GM12878 (cell line): ENCODE results near the gene GHRH. TPM values are rescaled to one million over a fixed set of nuclear protein-coding genes. Genes with fewer than 3 reads are reported as not detected.

Source experiments
- ATAC-seq: fragments of 200-7000 bp; cut with Tn5 transposase; 3 replicates; pipeline ENCODE4 v1.9.1; 2020; ENCODE audit warnings: mild to moderate bottlenecking, moderate library complexity
- BruUV-seq: library from RNA; stranded (reverse); fragments of 400-500 nt; replicated peaks from 2 replicates; lab custom pipeline; 2021; lab: Mats Ljungman, UMichigan
- CTCF ChIA-PET: fragments of 300-600 bp; sonication (Branson Sonifier 250); formaldehyde crosslinking; extraction: SDS; loops from one replicate; lab custom pipeline; 2021; ENCODE audit warnings: inconsistent platforms; lab: Yijun Ruan, JAX
- POLR2A ChIA-PET: fragments of 350-600 bp; formaldehyde crosslinking; extraction: SDS; loops from one replicate; lab custom pipeline; 2021; ENCODE audit warnings: inconsistent platforms; lab: Charles Lee
- RAD21 ChIA-PET: fragments of 300-600 bp; sonication (Branson Sonifier 250); formaldehyde crosslinking; loops from one replicate; lab custom pipeline; 2023; ENCODE audit warnings: antibody characterized with exemption; ENCODE audit not compliant: unreplicated experiment; lab: Charles Lee
- SMC1A ChIA-PET: fragments of 300-600 bp; sonication (Branson Sonifier 250); formaldehyde crosslinking; loops from one replicate; lab custom pipeline; 2023; ENCODE audit not compliant: unreplicated experiment, uncharacterized antibody; lab: Charles Lee
- DNase-seq: peaks from one replicate; pipeline ENCODE4 v3.0.0-alpha.2; 2011; ENCODE audit warnings: low read depth, low spot score
- FAIRE-seq: peaks from 3 replicates; lab custom pipeline; 2011; peaks lifted over from hg19 to GRCh38; lab: Jason Lieb, UNC
- H2AFZ ChIP-seq: 2 replicates; pipeline ENCODE4 v1.6.0; 2011; ENCODE audit warnings: low read depth, low read length, control low read depth; ENCODE audit not compliant: control insufficient read depth
- H3K27ac ChIP-seq: 2 replicates; pipeline ENCODE4 v1.5.1; 2011; ENCODE audit warnings: control low read depth; ENCODE audit not compliant: control insufficient read depth, insufficient read depth
- H3K27me3 ChIP-seq, 2 experiments: replicated peaks in 1 of 2; 2 replicates each; pipeline versions ENCODE4 v1.6.0 to v1.6.1; 2011; ENCODE audit warnings: low read length in 1 of 2; ENCODE audit not compliant: control insufficient read depth in 2 of 2, insufficient read depth in 2 of 2
- H3K36me3 ChIP-seq, 2 experiments: 2 replicates each; pipeline ENCODE4 v1.5.1; 2011; ENCODE audit warnings: low read length in 1 of 2; ENCODE audit not compliant: control insufficient read depth in 2 of 2, insufficient read depth in 2 of 2
- H3K4me1 ChIP-seq: 2 replicates; pipeline ENCODE4 v1.6.1; 2011; ENCODE audit warnings: mild to moderate bottlenecking, low read length, moderate library complexity, mixed read lengths; ENCODE audit not compliant: control insufficient read depth, insufficient read depth
- H3K4me2 ChIP-seq: 2 replicates; pipeline ENCODE4 v1.6.0; 2011; ENCODE audit warnings: control low read depth; ENCODE audit not compliant: control insufficient read depth, insufficient read depth
- H3K4me3 ChIP-seq: fragments of 200-600 bp; sonication (generic); 2 replicates; pipeline ENCODE4 v1.5.1; 2016
- H3K79me2 ChIP-seq: 2 replicates; pipeline ENCODE4 v1.6.0; 2011; ENCODE audit warnings: low read length; ENCODE audit not compliant: control insufficient read depth, insufficient read depth
- H3K9ac ChIP-seq: 2 replicates; pipeline ENCODE4 v1.8.0; 2011; ENCODE audit warnings: low read length, control low read depth, mixed read lengths; ENCODE audit not compliant: control insufficient read depth, insufficient read depth
- H3K9me3 ChIP-seq: replicated peaks from 3 replicates; pipeline ENCODE4 v1.5.1; 2011; ENCODE audit warnings: mild to moderate bottlenecking, low read length; ENCODE audit not compliant: control insufficient read depth, insufficient read depth
- H4K20me1 ChIP-seq: 2 replicates; pipeline ENCODE4 v1.6.0; 2011; ENCODE audit not compliant: control insufficient read depth, insufficient read depth
- ELK1 ChIP-seq: IDR thresholded peaks from 2 replicates; pipeline ENCODE4 v1.6.1; 2012; ENCODE audit warnings: low read depth, low read length, improper control_type of control experiment
- IRF3 ChIP-seq: fragments of 450-650 bp; IDR thresholded peaks from 2 replicates; pipeline ENCODE4 v1.6.1; 2014; ENCODE audit warnings: mild to moderate bottlenecking
- YY1 ChIP-seq: IDR thresholded peaks from 2 replicates; pipeline ENCODE4 v1.6.1; 2011; ENCODE audit warnings: low read depth, mild to moderate bottlenecking, low read length
- WGBS: methylation state at CpG from one replicate; pipeline ENCODE4 v1.1.6; 2016; ENCODE audit warnings: low lambda C conversion rate; ENCODE audit not compliant: insufficient replicate concordance, insufficient coverage; ENCODE audit errors: missing lambda C conversion rate; 5-methylcytosine and 5-hydroxymethylcytosine counted together
- in situ Hi-C: fragments of 300-500 bp; cut with MboI; formaldehyde crosslinking; loops from 9 replicates; pipeline ENCODE4 v1.14.3; 2018; ENCODE audit warnings: mixed read lengths
- intact Hi-C: fragments of 100-400 bp; cut with micrococcal nuclease; formaldehyde crosslinking; loops from one replicate; pipeline ENCODE4 v1.14.2; 2022; ENCODE audit not compliant: unreplicated experiment
- polyA plus RNA-seq, 11 experiments: library from polyadenylated mRNA; depleted of rRNA in 4 of 11; unstranded in 6 of 11; stranded (reverse) in 5 of 11; fragments of >200 nt; fragmentation: Nextera tagmentation in 4 of 11; fragmentation: Illumina TruSeq in 1 of 11; extraction: Ambion mirVana in 4 of 11; extraction: Trizol in 1 of 11; gene quantifications; 1 replicate in 1 of 11; 2 replicates in 10 of 11; pipeline versions ENCODE4 v1.2.1 to v1.2.3, GENCODE V29; 2011 to 2016; ENCODE audit warnings: inconsistent platforms in 2 of 11, missing spikeins in 2 of 11, low read depth in 1 of 11
- total RNA-seq, 4 experiments: library from RNA; depleted of rRNA in 3 of 4; stranded (reverse); fragments of >200 nt in 3 of 4; fragmentation: Illumina TruSeq in 1 of 4; extraction: Trizol in 1 of 4; gene quantifications; 2 replicates each; pipeline versions ENCODE4 v1.2.1 to v1.2.3, GENCODE V29; 2013 to 2021
- TF ChIP-seq, protein P1 (sequence below): fragments of 450-650 bp; IDR thresholded peaks from 2 replicates; pipeline ENCODE4 v1.6.1; 2016; ENCODE audit warnings: mild to moderate bottlenecking

The GHRH gene
- total and polyA plus RNA-seq, 10 of the 15 experiments (the other 5 are each of a cell fraction or from before 2014, with no cell fraction given) = not detected

DNA sequence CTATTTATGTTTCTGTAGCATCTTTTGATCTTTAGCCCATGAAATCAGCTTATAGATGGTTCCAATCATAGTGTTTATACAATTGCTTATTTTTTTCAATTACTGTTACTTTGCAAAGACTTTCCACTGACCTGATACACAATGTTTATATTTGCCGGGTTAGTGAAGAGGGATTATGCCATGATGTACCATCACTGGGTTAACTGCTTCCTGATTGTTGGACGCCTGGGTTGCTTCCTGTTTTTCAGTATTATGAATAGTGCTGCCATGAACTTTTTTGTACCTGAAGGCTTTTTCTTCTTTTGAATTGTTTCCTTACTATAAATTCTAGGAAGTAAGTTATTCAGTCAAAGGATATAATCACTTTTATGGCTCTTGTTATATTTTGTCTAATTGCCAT, 34.8 kb upstream of the GHRH start (continued):
- no peak for TF ChIP-seq ELK1
- TF ChIP-seq YY1 = no peak
- TF ChIP-seq, all 136 proteins: peak for 0

DNA sequence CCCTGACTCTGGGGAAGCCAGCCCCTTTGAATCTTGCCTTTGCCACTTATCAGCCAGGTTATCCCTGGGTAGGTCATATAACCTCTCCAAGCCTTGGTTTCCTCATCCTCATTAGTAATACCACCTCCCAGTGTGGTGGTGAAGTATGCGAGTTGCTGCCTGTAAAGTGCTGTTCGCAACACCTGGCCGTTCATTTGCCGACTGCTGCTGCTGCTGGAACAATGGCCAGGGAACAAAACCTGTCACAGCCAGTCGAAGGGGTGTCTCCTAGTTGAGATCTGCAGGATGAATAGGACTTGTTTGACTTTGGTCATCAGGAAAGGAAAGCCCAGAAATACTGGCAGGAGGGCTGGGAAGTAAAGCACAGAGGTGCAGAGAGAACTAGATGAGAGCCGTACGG, 34.0 kb upstream of the GHRH start:
- H3K79me2 ChIP-seq = peaks cover 92% of the 10 kb centered on the region
- WGBS = 98% methylated on average over 7 of the region's 7 CpGs
- H4K20me1 ChIP-seq = no peaks in the 10 kb centered on the region
- ChIA-PET SMC1A (interaction anchor here (1.7 to 2.3 kb wide), 5 partner anchors 10 to 76 kb away, joined by 4 to 8 read pairs (median 7); no protein-coding TSS in a partner anchor), CTCF (interaction anchor here (1.0 kb wide), 1 partner anchor 13 kb away, joined by 3 read pairs; no protein-coding TSS in a partner anchor), RAD21 (interaction anchor here (0.6 to 1.2 kb wide), 3 partner anchors 10 to 86 kb away, joined by 3 read pairs; no protein-coding TSS in a partner anchor), POLR2A (interaction anchor here (0.6 to 1.8 kb wide), 2 partner anchors 10 to 50 kb away, joined by 3 to 8 read pairs; partner anchors contain the start of gene SRC)
- FAIRE-seq (no peak), ATAC-seq (no peak), DNase-seq (no peak)
- TF ChIP-seq IRF3 = no peak
- TF ChIP-seq, protein P1, sequence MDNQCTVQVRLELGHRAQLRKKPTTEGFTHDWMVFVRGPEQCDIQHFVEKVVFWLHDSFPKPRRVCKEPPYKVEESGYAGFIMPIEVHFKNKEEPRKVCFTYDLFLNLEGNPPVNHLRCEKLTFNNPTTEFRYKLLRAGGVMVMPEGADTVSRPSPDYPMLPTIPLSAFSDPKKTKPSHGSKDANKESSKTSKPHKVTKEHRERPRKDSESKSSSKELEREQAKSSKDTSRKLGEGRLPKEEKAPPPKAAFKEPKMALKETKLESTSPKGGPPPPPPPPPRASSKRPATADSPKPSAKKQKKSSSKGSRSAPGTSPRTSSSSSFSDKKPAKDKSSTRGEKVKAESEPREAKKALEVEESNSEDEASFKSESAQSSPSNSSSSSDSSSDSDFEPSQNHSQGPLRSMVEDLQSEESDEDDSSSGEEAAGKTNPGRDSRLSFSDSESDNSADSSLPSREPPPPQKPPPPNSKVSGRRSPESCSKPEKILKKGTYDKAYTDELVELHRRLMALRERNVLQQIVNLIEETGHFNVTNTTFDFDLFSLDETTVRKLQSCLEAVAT = peak; percentile 85
- in situ Hi-C loops (no loop called here), intact Hi-C loops (no loop called here)
- H3K4me2 ChIP-seq = 0 out of 2 replicates have a peak overlapping the region, but pooled peaks have one; percentile 21
- no TSS peak for BruUV-seq
- H3K36me3 ChIP-seq = peaks cover 4 to 17% of the 10 kb centered on the region in 2 experiments; a peak in 3 of 4 replicates
- peaks cover 63% of the 10 kb centered on the region for H3K4me1 ChIP-seq
- H2AFZ ChIP-seq = no peak overlapping the region
- H3K4me3 ChIP-seq = no peak overlapping the region
- peak overlapping the region; percentile 53 for H3K27ac ChIP-seq
- no peak overlapping the region for H3K9ac ChIP-seq
- H3K9me3 ChIP-seq = peaks cover 9% of the 10 kb centered on the region
- H3K27me3 ChIP-seq = no peaks in the 10 kb centered on the region
